GM19468 (cell line): ENCODE data around the gene PIEZO2.
"Not testable (repeated sequence)": the region's sequence is repeated elsewhere in the genome, so short reads cannot be mapped to it uniquely, and the experiment has no call there.

ENCODE experiments used
- ATAC-seq: cut with Tn5 transposase; IDR thresholded peaks from one replicate; pipeline ENCODE4 v1.9.1; 2021; ENCODE audit warnings: mild to moderate bottlenecking, moderate library complexity, moderate number of reproducible peaks; ENCODE audit not compliant: unreplicated experiment; ENCODE audit errors: extremely low read depth

Gene PIEZO2

GRCh38 chr18:11153097-11153496, 3.7 kb upstream of the PIEZO2 start:
- no peak for ATAC-seq

- ATAC-seq = no peak
Measured at GRCh38 chr18:11150271-11150615, 874 bp upstream of the PIEZO2 start.

GRCh38 chr18:11148680-11149440, 509 bp downstream of the PIEZO2 start:
- ATAC-seq = no peak

- no peak for ATAC-seq
Measured at GRCh38 chr18:11147962-11148679, 1.2 kb downstream of the PIEZO2 start.

GRCh38 chr18:11147371-11147951, 1.9 kb downstream of the PIEZO2 start:
- ATAC-seq = no peak

- ATAC-seq = no peak
Measured at GRCh38 chr18:11146947-11147345, 2.4 kb downstream of the PIEZO2 start.

GRCh38 chr18:11146238-11146946, 3.0 kb downstream of the PIEZO2 start:
- ATAC-seq = no peak

GRCh38 chr18:11145413-11146191, 3.8 kb downstream of the PIEZO2 start:
- ATAC-seq = no peak

- ATAC-seq = no peak
Measured at GRCh38 chr18:11137400-11137799, 12.0 kb downstream of the PIEZO2 start.

- ATAC-seq = no peak
Measured at GRCh38 chr18:11136241-11136640, 13.1 kb downstream of the PIEZO2 start.

GRCh38 chr18:11134940-11135339, 14.4 kb downstream of the PIEZO2 start:
- ATAC-seq = no peak

- not testable (repeated sequence) for ATAC-seq
Measured at GRCh38 chr18:11129059-11129458, 20.3 kb downstream of the PIEZO2 start.

GRCh38 chr18:11125492-11126315, 23.7 kb downstream of the PIEZO2 start:
- no peak for ATAC-seq

GRCh38 chr18:11124054-11124453, 25.3 kb downstream of the PIEZO2 start:
- ATAC-seq = no peak

- ATAC-seq = no peak
Measured at GRCh38 chr18:11121443-11121849, 27.9 kb downstream of the PIEZO2 start.

- ATAC-seq = no peak
Measured at GRCh38 chr18:11119959-11120587, 29.3 kb downstream of the PIEZO2 start.

GRCh38 chr18:11119550-11119949, 29.8 kb downstream of the PIEZO2 start:
- no peak for ATAC-seq

GRCh38 chr18:11118051-11118766, 31.2 kb downstream of the PIEZO2 start:
- no peak for ATAC-seq
